ENCODE data around the gene TMEM109.
"Not testable (repeated sequence)": the region's sequence is repeated elsewhere in the genome, so short reads cannot be mapped to it uniquely, and the experiment has no call there.

TMEM109 gene

GRCh38 chr11:60879104-60879503 lies 34.9 kb upstream of the TMEM109 start:
- DNase-seq: no peak

DNA sequence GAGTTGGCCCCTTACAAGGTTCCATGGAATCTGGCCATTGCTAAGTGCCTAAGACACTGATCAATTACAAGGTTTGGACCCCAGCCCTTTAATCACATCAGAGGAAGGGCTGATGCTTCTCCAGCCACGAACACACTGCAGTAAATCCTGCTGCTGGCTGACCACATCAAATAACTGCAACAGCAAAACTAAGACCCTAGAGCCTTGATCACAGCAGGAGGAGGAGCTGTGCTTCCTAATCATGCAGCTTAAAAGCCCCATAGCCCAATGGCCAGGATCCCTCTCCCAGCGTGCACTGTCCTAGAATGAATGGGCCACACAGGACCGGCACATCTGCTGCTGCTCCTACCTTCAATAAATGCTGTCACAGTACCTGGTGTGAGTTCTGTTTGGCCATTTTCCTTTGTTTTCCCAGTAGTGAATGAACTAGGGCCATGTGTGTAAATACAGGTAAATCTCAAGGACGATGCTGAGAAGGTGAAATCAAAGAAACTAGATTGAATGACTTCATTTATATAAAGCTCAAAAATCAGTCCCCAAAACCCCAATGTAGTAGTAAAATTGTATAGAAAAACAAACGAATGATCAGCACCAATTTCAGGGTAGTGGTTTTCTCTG lies 33.9 kb upstream of the TMEM109 start:
- no peak for DNase-seq

- DNase-seq: no peak
Measured at GRCh38 chr11:60880643-60881282, 33.2 kb upstream of the TMEM109 start.

DNA sequence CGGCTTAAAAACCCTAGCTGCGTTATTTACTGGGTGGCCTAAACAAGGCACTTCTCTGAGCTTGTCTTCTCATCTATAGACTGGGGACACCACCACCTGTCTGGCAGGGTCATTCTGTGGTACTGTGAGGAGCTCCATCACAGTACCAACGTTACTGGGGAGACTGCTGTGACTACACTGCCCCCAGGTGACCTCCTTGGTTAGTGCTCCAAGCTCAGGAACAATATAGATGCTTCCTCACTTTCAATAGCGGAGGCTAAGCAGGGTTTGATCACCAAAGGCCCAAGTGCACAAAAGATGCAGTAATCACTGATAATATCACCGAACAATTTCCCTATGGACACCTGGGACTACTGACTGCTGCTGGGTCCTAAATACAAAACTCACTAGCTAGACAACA lies 26.4 kb upstream of the TMEM109 start:
- peak; percentile 45 for DNase-seq

DNA sequence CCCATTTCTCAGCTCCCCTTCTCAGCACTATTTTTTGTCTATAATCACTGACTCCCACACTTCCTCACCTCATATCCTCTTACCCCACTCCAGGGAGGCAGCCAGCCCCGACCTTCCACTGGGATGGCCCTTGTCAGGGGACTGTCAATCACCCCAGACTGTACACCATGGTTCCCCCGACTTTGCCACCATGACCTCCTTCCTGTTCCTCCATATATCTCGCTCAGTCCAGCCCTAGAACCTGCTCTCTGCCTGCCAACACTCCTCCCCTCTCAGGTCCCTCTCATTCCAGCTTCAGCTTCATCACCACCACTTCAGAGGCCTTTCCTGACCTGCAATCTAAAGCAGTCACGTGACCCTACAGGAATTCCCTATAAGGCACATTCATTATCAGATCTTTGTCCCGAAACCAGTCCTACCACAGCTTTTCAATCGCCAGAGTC lies 24.1 kb upstream of the TMEM109 start:
- no peak for DNase-seq

GRCh38 chr11:60890696-60891095 lies 23.3 kb upstream of the TMEM109 start:
- no peak for DNase-seq

DNA sequence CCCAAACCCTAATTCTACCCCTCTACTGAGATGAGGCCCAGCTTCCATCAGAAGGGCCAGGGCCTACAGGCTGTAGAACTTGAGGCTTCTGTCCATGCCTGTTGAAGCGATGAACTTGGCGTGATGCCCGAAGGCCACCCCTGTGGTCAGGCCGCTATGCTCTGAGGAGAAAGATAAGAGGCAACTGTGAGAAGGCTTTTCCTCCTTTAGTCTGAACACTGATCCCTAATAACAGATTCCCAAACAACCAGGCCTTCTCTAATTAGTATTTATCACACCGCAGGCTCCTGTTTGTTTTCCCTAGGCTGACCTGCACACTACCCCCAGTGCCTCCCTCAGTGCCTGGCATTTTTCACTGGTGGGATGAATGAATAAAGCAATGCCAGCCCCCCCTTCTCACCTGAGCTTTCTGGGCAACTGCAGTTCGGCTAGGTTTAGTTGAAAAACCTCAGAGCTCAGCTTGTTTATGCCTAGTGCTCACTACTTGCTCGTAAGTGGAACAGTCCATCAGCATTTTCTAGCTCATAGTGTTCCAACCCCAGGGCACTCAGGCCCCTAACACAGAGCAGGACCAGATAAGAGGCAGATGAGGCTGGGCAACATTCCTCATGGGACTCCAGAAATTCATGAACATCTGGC lies 22.7 kb upstream of the TMEM109 start:
- DNase-seq: no peak

- no peak for DNase-seq
Measured at GRCh38 chr11:60895687-60896086, 18.3 kb upstream of the TMEM109 start.

- DNase-seq: no peak
Measured at GRCh38 chr11:60897496-60897895, 16.5 kb upstream of the TMEM109 start.

DNA sequence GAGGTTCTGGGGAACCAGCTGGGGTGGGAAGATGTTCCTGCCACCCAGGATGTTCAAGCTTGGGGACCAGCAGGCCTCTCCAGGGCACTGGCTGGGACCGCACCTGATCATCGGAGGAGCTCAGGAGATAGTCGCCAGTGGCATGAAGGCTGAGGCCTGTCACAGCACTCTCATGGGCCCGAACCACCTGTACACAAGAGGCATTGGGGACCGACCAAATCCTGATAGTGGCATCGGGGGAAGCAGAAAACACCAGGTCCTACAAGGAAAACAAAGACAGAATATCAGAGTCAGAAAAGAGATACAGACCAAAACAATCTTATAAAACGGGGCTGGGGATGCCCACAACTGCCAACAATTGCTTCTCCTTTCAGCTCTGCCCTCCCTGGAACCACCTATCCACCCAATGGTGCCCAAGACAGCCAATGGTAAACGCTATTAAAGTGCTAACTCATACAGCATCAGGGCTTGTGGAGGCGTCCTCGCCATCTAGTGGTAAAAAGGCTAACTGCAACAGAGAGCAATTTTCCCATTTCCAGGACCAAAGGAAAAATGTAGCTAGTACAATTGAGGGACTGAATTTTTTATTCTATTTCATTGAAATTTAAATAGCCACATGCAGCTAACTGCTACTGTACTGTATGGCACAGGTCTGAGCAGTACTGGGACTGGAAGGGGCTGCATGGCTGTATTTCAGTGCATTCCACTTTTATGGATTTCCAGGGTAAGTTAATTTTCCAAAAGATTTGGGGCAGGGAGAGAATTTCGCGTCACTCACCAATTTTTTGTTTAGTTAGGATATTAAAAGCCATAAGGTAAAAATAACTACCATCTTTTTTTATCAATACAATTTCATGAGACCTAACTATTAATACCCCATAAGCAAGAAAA lies 14.7 kb upstream of the TMEM109 start:
- peak; percentile 59 for DNase-seq

- no peak for DNase-seq
Measured at GRCh38 chr11:60899977-60900376, 14.0 kb upstream of the TMEM109 start.

DNA sequence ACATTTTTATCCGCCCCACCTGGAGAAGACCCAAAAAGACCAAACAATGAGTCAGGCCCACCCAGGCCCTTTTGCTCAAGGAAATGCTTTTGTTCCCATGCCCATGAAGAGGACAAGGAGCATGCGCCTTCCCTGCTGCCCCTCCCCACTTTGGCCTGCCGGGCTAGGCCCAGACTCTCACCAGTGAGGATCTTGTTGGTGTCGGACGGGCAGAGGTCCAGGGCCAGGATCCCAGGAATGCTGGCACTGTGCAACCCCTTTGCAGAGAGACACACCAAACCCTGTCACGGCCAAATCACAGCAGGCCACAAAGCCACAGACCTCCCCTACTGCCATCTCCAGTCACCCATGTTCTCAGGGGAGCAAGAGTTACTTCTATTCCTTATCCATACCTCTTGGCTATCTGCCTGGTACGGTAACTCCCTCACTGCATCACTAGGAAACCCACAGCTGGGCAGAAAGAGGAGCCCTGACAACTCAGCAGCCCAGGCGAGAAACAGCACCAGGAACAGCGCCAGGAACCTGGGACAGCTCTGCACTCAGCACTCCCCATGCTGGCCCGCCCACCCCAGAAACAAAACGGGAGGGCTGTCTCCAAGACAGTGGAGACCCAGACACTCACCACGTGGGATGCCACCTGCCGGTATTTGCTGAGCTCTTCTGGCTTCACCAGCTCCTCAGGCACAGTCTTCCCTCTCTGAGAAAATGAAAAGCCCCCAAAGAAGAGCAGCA lies 13.1 kb upstream of the TMEM109 start:
- no peak for DNase-seq

DNA sequence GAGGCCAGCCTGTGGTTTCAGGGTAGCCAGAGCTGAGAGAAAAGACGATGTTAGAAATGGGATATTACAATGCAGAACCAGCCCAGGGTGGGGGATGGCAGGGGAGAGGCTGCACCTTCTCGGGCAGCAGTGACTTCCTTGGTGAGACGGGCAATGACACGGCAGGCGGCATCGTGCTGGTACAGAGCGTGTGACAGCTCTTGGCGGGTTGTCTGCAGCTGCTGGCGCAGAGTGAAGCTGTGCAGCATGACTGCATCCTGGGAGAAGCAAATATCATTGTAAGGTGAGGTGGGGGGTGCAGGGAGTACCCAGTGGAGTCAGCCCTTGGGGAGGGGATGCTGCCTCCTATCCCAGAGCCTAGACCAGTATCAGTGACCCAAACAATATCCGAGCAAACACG lies 11.3 kb upstream of the TMEM109 start:
- DNase-seq: no peak

DNA sequence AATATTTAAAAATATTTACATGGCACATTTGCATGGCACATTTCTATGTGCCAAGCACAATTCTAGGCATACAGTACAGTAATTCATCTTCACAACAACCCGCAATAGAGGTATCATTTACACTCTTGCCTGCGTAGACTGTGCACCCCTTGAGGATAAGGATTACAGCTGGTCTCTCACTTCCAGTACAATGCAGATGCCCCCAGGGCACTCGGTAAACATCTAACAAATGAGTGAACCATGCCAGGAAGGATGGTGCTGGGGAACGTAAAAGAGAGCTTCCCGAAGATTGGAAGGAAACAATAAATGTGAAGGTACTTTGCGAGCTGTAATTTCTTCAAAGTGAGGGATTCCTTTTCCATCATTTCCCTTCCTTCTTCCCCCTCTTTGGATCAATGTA lies 8.9 kb upstream of the TMEM109 start:
- no peak for DNase-seq

DNA sequence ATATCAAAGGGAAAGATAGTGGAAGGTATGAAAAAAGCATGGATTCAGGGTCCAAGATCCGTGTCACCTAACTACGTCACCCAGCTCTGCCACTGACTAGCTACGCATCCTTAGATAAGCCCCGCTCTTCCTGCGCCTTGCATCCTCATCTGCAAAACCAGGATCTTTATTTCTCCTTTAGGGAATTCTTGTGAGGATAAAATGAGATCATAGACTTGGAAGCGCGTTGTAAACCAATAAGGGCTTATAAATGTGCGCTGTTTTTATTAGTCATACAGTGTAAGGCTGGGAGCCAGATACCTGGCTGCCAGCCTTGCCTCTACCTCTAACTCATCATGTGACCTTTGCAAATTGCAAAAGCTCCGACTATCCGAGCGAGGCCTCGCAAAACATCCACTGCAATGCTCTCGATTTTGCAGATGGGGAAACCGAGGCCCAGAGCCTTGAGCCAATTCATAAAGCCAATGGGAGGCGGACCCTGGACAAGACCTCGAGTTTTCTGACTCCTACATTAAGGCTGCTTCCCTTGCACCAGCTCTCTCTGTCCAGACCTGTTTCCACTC lies 8.3 kb upstream of the TMEM109 start:
- peak; percentile 30 for DNase-seq

DNA sequence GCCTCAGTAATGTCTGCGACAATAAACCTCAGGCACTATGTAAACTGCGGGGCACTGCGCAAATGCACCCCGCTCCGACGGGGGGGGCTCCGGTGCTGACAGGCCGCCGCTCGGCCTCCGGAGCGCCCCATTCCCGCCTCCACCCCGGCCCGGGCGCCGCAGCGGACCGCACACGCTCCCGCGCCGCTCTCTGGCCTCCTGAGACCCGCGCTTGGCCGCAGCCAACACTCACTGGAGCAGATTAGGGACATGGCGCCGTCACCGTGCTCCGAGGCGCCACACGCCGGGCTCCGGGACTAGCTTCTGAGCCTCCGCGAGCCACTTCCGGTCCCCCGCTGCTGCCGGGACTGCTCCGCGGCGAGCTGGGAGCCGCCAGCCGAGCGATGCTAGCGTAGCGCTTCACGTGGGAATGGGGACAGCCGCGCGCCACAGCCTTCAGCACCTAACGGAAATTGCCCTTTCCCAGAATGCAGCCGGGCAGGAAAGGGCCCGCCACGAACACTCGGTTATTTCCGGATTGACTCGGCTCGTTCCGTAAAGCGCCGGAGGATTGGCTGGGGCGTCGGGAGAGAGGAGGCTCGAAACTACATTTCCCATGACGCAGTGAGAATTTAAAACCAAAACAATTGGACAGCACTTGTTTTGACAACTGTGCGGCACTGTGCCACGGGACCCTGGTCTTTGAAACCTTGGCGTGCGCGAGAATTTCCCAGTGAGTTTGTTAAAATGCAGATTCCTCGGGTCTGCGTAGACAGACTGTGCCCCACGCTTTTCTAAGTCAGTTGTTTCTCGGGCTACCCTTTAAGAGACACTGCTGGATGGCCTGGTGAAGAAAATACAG lies 7.6 kb upstream of the TMEM109 start, which contains the start of gene PRPF19:
PRPF19 (minus strand) TSS at position 454 of the 841 bp plus-strand sequence; CDS start at position 251, 203 bp downstream.
- peak; percentile 99 for DNase-seq

DNA sequence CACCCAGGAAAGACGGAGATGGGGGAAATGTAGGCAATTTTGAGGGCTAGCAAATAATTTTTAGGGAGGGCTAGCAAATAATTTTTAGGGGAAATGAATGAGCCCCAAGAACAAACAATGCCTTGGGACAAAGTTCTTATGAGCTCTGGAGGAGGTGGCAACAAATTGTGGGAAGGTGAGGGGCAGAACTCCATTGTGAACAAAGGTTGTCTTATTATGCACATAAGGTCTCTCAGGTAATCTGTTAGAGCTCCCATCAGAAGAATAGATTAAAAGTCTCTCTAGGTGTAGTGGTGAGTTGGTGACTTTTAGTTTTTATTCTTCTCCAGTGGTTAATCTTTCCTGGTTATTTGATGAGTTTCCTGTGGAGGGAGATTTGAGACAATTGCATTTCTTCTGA lies 5.2 kb upstream of the TMEM109 start:
- no peak for DNase-seq

- DNase-seq: not testable (repeated sequence)
Measured at GRCh38 chr11:60909680-60910280, 4.2 kb upstream of the TMEM109 start.

DNA sequence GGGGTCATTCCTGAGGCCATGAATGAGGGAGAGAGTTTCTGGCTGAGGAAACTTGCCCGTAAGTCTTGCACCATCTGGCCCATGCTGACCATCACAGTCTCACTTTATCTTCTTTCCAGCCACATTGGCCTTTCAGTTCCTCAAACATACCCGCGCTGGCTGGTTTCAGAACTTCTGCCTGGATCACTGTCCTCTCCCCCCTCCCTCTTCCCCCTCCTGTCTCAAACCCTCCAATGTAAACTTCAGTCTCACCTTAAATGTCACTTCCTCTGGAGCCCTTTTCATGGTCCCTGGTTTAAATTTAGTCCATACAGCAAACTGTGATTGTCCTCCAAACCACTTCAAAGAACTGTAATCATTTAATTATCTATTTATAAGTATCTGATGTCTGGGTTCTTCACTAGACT lies 3.7 kb upstream of the TMEM109 start:
- no peak for DNase-seq

DNA sequence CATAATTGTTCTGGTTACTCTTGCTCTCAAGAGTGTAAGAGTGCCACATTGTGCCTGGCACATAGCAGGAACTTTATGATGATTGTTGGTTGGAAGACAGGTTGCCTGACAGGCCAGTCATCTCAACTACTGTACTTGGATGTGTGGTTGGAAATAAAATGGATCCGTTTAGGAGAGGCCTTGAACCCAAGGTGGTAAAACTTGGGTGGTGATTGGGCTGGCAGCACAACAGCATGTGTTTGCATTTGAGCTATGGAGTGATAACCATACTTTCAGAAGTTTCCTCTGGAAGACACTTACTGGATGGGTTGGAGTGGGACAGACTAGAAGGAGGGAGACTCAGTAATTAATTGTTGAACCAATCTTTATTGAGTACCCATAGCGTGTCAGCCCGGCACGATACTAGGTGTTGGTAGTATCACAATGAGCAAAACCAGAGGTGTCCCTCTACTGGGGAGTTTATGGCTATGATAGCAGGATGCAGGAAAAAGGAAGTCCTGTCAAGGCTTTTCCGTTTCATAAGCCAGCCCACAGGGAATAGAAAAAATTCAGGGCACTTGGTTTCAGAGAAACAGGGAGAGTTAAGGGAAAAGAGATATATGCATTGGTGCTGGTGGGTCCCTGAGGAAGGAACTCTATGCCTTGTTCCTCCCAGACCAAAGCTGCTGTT lies 3.1 kb upstream of the TMEM109 start:
- no peak for DNase-seq
